Liver (tissue), 9 donors: ENCODE results near the gene OR2T12. TPM values are rescaled to one million over a fixed set of nuclear protein-coding genes. Genes with fewer than 3 reads are reported as not detected.
"Not testable (repeated sequence)": the region's sequence is repeated elsewhere in the genome, so short reads cannot be mapped to it uniquely, and the experiment has no call there.

Experiments
- DNase-seq: peaks from one replicate; pipeline ENCODE4 v3.0.0-alpha.2; 2017; ENCODE audit warnings: low spot score
- H3K27ac ChIP-seq, 2 donors: one replicate each; pipeline ENCODE4 v1.7.0; 2013; ENCODE audit warnings: inconsistent platforms in 2 of 2, low read length in 2 of 2, control low read depth in 1 of 2, low read depth in 1 of 2, mild to moderate bottlenecking in 1 of 2
- H3K27me3 ChIP-seq, 4 donors: one replicate each; pipeline versions ENCODE4 v1.6.1 to v1.7.0; 2013; ENCODE audit warnings: low read length in 3 of 4, inconsistent platforms in 1 of 4, mild to moderate bottlenecking in 1 of 4, moderate library complexity in 1 of 4; ENCODE audit not compliant: control insufficient read depth in 4 of 4, insufficient read depth in 4 of 4
- H3K36me3 ChIP-seq, 4 donors: one replicate each; pipeline versions ENCODE4 v1.6.1 to v1.7.0; 2013; ENCODE audit warnings: low read length in 3 of 4, mild to moderate bottlenecking in 3 of 4, low read depth in 1 of 4, moderate library complexity in 1 of 4; ENCODE audit not compliant: control insufficient read depth in 4 of 4, insufficient read depth in 3 of 4
- H3K4me1 ChIP-seq, 4 donors: one replicate each; pipeline versions ENCODE4 v1.6.1 to v1.7.0; 2013; ENCODE audit warnings: low read length in 3 of 4, mild to moderate bottlenecking in 3 of 4, moderate library complexity in 1 of 4; ENCODE audit not compliant: control insufficient read depth in 4 of 4, insufficient read depth in 4 of 4
- H3K4me3 ChIP-seq, 3 donors: one replicate each; pipeline versions ENCODE4 v1.6.1 to v1.7.0; 2013; ENCODE audit warnings: low read length in 3 of 3, control low read depth in 1 of 3, low read depth in 1 of 3, mild to moderate bottlenecking in 1 of 3
- H3K9ac ChIP-seq, 2 donors: one replicate each; pipeline ENCODE4 v1.7.0; 2013; ENCODE audit warnings: low read length in 2 of 2, mild to moderate bottlenecking in 2 of 2, moderate library complexity in 2 of 2, control low read depth in 1 of 2, low read depth in 1 of 2
- H3K9me3 ChIP-seq, 4 donors: one replicate each; pipeline versions ENCODE4 v1.6.1 to v1.7.0; 2013; ENCODE audit warnings: low read length in 3 of 4; ENCODE audit not compliant: control insufficient read depth in 4 of 4
- EGR1 ChIP-seq, 2 donors: IDR thresholded peaks; 2 replicates each; pipeline ENCODE4 v1.6.1; 2016 to 2018; ENCODE audit warnings: antibody characterized with exemption in 2 of 2, low read depth in 2 of 2
- GABPA ChIP-seq, 2 donors: IDR thresholded peaks in 1 of 2; conservative IDR thresholded peaks in 1 of 2; 2 replicates each; pipeline ENCODE4 v1.6.1; 2016; ENCODE audit warnings: antibody characterized with exemption in 2 of 2, mild to moderate bottlenecking in 1 of 2, moderate library complexity in 1 of 2
- JUND ChIP-seq, 2 donors: IDR thresholded peaks; 2 replicates each; pipeline ENCODE4 v1.6.1; 2016; ENCODE audit warnings: antibody characterized with exemption in 2 of 2
- RAD21 ChIP-seq, 2 donors: IDR thresholded peaks; 2 replicates each; pipeline ENCODE4 v1.6.1; 2016; ENCODE audit warnings: antibody characterized with exemption in 2 of 2, mild to moderate bottlenecking in 2 of 2
- RXRA ChIP-seq, 2 donors: IDR thresholded peaks; 2 replicates each; pipeline ENCODE4 v1.6.1; 2017 to 2018; ENCODE audit warnings: antibody characterized with exemption in 2 of 2, mild to moderate bottlenecking in 1 of 2
- SP1 ChIP-seq: IDR thresholded peaks from 2 replicates; pipeline ENCODE4 v1.6.1; 2018; ENCODE audit warnings: antibody characterized with exemption, mild to moderate bottlenecking
- YY1 ChIP-seq: IDR thresholded peaks from 2 replicates; pipeline ENCODE4 v1.6.1; 2016; ENCODE audit warnings: antibody characterized with exemption, mild to moderate bottlenecking
- WGBS: extraction: QIAGEN DNeasy Blood & Tissue Kit; methylation state at CpG from one replicate; pipeline ENCODE4 v1.1.7; 2013; 5-methylcytosine and 5-hydroxymethylcytosine counted together
- polyA plus RNA-seq, 2 donors: library from polyadenylated mRNA; stranded (reverse) in 1 of 2; unstranded in 1 of 2; fragments of 200-250 nt in 1 of 2; fragments of >200 nt in 1 of 2; fragmentation: Nextera tagmentation in 1 of 2; extraction: Ambion mirVana in 1 of 2; gene quantifications; one replicate each; pipeline versions ENCODE4 v1.2.1 to v1.2.3, GENCODE V29; 2013 to 2015
- total RNA-seq, 2 donors: library from RNA; depleted of rRNA; stranded (reverse); fragments of >200 nt; gene quantifications; one replicate each; pipeline ENCODE4 v1.2.3, GENCODE V29; 2014
- TF ChIP-seq, protein P1 (sequence below): IDR thresholded peaks from 2 replicates; pipeline ENCODE4 v1.6.1; 2016; ENCODE audit warnings: antibody characterized with exemption
- TF ChIP-seq, protein P2 (sequence below): fragments of 150-350 bp; IDR thresholded peaks from 2 replicates; pipeline ENCODE4 v1.5.1; 2017; ENCODE audit warnings: improper control_type of control experiment, low read depth, low read length; ENCODE audit not compliant: missing input control
- TF ChIP-seq, protein P3 (sequence below): IDR thresholded peaks from 2 replicates; pipeline ENCODE4 v1.6.1; 2016; ENCODE audit warnings: antibody characterized with exemption
- TF ChIP-seq, protein P4 (sequence below): IDR thresholded peaks from 2 replicates; pipeline ENCODE4 v1.6.1; 2016; ENCODE audit warnings: antibody characterized with exemption, mild to moderate bottlenecking
- donor health status: healthy.
- donor health status: healthy.
- donor health status: healthy.
- donor health status: healthy.
- donor health status: healthy.

Gene OR2T12
- total and polyA plus RNA-seq, 4 donors = not detected

DNA sequence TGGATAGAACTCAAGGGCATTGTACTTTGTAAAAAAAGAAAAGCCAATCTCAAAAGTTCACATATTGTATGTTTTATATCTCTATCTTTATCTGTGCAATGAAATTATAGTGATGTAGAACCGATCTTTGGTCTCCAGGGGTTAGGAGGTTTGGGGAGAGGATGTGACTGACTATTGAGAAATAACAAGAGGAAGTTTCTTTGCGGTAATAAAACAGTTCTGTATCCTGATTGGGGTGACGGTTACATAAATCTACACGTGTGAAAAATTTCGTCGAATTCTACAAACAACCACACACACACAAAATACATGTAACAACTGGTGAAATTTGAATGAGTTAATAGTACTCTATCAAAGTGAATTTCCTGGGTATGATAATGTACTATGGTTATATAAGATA lies 14.8 kb downstream of the OR2T12 start:
- TF ChIP-seq, protein P1, sequence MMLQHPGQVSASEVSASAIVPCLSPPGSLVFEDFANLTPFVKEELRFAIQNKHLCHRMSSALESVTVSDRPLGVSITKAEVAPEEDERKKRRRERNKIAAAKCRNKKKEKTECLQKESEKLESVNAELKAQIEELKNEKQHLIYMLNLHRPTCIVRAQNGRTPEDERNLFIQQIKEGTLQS = no peak
- no peak for TF ChIP-seq GABPA (IDR thresholded peaks at IDR 0.05 in 1 of 2, conservative IDR thresholded peaks at IDR 0.05 in 1 of 2)
- TF ChIP-seq EGR1 (IDR thresholded peaks at IDR 0.05; ENCODE audit: low read depth in 2 of 2) = no peak
- TF ChIP-seq, protein P2, sequence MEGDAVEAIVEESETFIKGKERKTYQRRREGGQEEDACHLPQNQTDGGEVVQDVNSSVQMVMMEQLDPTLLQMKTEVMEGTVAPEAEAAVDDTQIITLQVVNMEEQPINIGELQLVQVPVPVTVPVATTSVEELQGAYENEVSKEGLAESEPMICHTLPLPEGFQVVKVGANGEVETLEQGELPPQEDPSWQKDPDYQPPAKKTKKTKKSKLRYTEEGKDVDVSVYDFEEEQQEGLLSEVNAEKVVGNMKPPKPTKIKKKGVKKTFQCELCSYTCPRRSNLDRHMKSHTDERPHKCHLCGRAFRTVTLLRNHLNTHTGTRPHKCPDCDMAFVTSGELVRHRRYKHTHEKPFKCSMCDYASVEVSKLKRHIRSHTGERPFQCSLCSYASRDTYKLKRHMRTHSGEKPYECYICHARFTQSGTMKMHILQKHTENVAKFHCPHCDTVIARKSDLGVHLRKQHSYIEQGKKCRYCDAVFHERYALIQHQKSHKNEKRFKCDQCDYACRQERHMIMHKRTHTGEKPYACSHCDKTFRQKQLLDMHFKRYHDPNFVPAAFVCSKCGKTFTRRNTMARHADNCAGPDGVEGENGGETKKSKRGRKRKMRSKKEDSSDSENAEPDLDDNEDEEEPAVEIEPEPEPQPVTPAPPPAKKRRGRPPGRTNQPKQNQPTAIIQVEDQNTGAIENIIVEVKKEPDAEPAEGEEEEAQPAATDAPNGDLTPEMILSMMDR = no peak
- no peak for TF ChIP-seq RAD21 (IDR thresholded peaks at IDR 0.05)
- no peak for TF ChIP-seq RXRA (IDR thresholded peaks at IDR 0.05)
- TF ChIP-seq JUND (IDR thresholded peaks at IDR 0.05) = no peak
- TF ChIP-seq, protein P3, sequence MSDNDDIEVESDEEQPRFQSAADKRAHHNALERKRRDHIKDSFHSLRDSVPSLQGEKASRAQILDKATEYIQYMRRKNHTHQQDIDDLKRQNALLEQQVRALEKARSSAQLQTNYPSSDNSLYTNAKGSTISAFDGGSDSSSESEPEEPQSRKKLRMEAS = no peak
- no peak for TF ChIP-seq SP1
- no peak for TF ChIP-seq YY1
- TF ChIP-seq, protein P4, sequence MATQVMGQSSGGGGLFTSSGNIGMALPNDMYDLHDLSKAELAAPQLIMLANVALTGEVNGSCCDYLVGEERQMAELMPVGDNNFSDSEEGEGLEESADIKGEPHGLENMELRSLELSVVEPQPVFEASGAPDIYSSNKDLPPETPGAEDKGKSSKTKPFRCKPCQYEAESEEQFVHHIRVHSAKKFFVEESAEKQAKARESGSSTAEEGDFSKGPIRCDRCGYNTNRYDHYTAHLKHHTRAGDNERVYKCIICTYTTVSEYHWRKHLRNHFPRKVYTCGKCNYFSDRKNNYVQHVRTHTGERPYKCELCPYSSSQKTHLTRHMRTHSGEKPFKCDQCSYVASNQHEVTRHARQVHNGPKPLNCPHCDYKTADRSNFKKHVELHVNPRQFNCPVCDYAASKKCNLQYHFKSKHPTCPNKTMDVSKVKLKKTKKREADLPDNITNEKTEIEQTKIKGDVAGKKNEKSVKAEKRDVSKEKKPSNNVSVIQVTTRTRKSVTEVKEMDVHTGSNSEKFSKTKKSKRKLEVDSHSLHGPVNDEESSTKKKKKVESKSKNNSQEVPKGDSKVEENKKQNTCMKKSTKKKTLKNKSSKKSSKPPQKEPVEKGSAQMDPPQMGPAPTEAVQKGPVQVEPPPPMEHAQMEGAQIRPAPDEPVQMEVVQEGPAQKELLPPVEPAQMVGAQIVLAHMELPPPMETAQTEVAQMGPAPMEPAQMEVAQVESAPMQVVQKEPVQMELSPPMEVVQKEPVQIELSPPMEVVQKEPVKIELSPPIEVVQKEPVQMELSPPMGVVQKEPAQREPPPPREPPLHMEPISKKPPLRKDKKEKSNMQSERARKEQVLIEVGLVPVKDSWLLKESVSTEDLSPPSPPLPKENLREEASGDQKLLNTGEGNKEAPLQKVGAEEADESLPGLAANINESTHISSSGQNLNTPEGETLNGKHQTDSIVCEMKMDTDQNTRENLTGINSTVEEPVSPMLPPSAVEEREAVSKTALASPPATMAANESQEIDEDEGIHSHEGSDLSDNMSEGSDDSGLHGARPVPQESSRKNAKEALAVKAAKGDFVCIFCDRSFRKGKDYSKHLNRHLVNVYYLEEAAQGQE = no peak
- Histone ChIP-seq H3K27ac (no peak overlapping the region), H3K36me3 (no peaks in the 10 kb centered on the region), H3K4me3 (no peak overlapping the region), H3K4me1 (no peaks in the 10 kb centered on the region), H3K9me3 (no peaks in the 10 kb centered on the region), H3K9ac (no peak overlapping the region), H3K27me3 (no peaks in the 10 kb centered on the region)
- no peak for DNase-seq
- 44% methylated on average over 6 of the region's 6 CpGs for WGBS

DNA sequence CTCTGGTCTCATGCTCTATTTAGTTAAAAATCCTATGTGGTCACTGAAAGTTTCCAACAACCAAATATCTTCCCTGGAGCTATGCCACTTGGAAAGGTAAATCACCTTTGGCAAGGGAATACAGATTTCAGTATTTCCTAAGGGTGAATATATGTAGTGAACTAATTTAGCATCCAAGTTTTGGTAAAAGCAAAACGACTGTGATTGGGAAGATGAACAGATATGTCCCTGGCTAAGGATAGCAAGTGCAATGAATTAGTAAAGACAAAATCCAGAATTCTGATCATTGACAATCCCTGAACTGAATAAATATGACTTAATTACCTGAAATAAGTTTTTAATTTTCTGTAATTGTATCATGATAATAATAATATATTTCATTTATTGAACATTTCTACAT lies 25.3 kb downstream of the OR2T12 start, which contains the start of gene OR2T33:
Gene OR2T33 (minus strand): TSS at position 101 of the 400 bp plus-strand sequence. CDS start 4,162 bp downstream, outside the sequence.
- no peak within 1 kb of the TSS for H3K27ac ChIP-seq
- WGBS = 39% methylated on average over 1 of the region's 1 CpG
- no peaks in the 10 kb centered on the region for H3K9me3 ChIP-seq
- no peak within 1 kb of the TSS for H3K4me3 ChIP-seq
- DNase-seq = no peak
- H3K9ac ChIP-seq = no peak within 1 kb of the TSS
- H3K36me3 ChIP-seq = no peaks in the 10 kb centered on the region
- H3K27me3 ChIP-seq = no peaks in the 10 kb centered on the region
- no peaks in the 10 kb centered on the region for H3K4me1 ChIP-seq
- TF ChIP-seq JUND (IDR thresholded peaks at IDR 0.05) = no peak

DNA sequence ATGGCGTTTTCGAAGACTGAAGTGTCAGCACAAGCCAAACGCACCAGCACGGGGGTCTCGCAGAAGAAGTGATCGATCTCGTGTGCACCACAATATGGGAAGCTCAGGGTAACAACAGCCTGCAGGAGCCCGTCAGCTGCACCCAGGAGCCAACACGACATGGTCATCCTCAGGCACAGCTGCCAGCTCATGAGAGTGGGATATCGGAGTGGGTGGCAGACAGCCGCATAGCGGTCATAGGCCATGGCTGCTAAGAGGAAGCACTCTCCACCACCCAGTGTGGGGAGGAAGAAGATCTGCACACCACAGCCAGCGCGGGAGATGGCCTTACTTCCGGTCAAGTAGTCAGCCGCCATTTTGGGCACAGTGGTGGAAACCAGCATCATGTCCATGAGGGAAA lies 30.0 kb downstream of the OR2T12 start:
- not testable (repeated sequence) for H3K36me3 ChIP-seq, H3K27ac ChIP-seq, H3K4me3 ChIP-seq, H3K27me3 ChIP-seq, H3K4me1 ChIP-seq, DNase-seq, H3K9ac ChIP-seq, H3K9me3 ChIP-seq
- 90% methylated on average over 14 of the region's 16 CpGs for WGBS
